Fibroblast of villous mesenchyme (primary cell): ENCODE measurements around the gene GRHL1. TPM values are rescaled to one million over a fixed set of nuclear protein-coding genes. Genes with fewer than 3 reads are reported as not detected.

Source experiments
- DNase-seq: peaks from one replicate; pipeline ENCODE4 v3.0.0-alpha.2; 2010; ENCODE audit warnings: low read depth
- H3K4me3 ChIP-seq: 2 replicates; pipeline ENCODE4 v1.5.1; 2011; ENCODE audit warnings: low read depth, mild to moderate bottlenecking, low read length
- total RNA-seq: library from RNA; depleted of rRNA; stranded (reverse); fragments of >200 nt; gene quantifications from 2 replicates; pipeline ENCODE4 v1.2.3, GENCODE V29; 2012
- TF ChIP-seq, protein P1 (sequence below): IDR thresholded peaks from 2 replicates; pipeline ENCODE4 v1.5.1; 2012; ENCODE audit warnings: low read depth, mild to moderate bottlenecking, low read length; ENCODE audit not compliant: insufficient read depth

The GRHL1 gene
- total RNA-seq, 1 donor = 1.7 TPM

DNA sequence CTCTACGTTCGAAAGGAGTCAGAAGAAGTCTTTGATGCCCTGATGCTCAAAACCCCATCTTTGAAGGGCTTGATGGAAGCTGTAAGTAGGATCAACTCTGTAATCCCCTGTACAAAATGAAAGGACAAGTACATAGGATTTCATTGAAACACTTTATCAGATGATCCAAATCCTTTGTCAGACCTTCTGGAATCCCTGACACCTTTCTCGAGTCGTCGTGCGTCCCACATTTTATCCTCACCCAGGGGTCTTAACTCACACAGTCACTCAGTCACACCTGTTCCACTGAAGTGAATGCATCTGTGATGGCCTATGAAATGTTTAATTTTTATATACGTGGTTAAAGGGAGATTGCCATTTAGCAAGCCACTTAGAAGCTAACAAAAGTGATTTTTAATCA lies 44.8 kb downstream of the GRHL1 start:
- TF ChIP-seq, protein P1, sequence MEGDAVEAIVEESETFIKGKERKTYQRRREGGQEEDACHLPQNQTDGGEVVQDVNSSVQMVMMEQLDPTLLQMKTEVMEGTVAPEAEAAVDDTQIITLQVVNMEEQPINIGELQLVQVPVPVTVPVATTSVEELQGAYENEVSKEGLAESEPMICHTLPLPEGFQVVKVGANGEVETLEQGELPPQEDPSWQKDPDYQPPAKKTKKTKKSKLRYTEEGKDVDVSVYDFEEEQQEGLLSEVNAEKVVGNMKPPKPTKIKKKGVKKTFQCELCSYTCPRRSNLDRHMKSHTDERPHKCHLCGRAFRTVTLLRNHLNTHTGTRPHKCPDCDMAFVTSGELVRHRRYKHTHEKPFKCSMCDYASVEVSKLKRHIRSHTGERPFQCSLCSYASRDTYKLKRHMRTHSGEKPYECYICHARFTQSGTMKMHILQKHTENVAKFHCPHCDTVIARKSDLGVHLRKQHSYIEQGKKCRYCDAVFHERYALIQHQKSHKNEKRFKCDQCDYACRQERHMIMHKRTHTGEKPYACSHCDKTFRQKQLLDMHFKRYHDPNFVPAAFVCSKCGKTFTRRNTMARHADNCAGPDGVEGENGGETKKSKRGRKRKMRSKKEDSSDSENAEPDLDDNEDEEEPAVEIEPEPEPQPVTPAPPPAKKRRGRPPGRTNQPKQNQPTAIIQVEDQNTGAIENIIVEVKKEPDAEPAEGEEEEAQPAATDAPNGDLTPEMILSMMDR = no peak
- DNase-seq = no peak
- H3K4me3 ChIP-seq = no peak overlapping the region

DNA sequence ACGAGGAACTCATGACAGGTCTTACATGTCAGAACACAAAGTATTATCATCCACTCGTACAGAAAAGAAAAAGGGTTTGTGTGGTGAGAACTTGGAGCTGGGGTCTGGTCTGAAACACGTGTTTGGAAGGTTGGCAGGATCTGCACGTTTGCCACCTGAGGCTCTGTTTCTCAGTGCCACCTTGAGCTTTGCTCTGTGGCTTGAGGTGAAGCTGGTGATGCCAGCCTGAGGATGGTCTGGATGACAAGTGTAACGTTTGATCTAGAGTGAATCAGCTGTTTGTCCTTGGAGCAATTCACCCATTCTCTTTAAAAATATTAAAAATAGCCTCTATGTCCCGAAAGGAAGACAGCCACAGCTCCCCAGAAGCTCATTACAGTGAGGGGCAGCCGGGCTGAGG lies 46.4 kb downstream of the GRHL1 start:
- TF ChIP-seq, protein P1 = no peak
- H3K4me3 ChIP-seq = no peak overlapping the region
- DNase-seq = no peak

DNA sequence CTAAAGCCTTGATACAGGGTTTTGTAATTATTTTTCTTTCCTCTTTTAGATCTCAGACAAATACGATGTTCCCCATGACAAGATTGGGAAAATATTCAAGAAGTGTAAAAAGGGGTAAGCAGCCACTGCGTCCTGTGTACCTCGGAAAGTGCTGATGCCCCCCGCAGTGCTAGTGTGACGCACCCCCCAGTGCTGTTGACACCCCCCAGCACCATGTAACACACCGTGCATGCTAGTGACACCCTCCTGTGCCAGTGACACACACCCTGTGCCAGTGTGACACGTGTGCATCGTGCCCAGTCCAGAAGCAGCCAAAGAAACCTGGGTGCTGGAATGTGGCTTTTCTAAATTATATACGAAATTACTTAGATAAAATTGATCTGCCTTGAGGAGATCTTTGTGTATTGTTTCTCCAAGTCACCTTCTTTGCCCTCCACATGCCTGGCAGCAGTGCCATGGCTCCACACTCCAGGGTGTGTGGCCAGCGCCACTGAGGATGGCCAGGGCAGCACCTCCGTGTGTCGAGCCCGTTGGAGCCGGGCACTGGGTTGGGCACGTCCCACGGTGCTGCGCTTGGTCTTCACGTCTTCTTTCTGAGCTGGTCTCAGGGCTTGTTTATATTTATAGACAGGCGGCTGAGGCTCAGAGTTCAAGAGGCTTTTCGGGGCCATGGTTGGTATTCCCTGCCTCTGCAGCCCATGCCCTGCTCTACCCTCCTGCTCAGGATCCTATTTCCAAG lies 47.6 kb downstream of the GRHL1 start:
- no peak for DNase-seq
- TF ChIP-seq, protein P1 = no peak
- H3K4me3 ChIP-seq = no peak overlapping the region

DNA sequence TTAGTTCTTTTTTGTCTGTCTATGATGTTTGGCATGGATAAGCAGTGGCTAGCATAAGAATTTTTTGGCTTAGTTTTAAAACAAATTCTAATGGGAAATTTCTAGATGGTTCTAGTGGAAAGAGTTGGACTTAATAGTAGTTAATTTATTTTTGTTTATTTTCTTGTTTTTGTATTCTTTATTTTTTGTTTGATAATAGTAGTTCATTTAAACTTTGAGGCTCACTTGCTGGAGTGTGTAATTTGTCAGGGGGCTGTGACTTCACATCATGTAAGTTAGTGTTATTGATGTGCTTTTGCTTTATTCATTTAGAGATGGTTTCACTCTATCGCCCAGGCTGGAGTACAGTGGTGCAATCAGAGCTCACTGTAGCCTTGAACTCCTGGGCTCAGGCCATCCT lies 48.2 kb downstream of the GRHL1 start:
- TF ChIP-seq, protein P1 = no peak
- no peak for DNase-seq

DNA sequence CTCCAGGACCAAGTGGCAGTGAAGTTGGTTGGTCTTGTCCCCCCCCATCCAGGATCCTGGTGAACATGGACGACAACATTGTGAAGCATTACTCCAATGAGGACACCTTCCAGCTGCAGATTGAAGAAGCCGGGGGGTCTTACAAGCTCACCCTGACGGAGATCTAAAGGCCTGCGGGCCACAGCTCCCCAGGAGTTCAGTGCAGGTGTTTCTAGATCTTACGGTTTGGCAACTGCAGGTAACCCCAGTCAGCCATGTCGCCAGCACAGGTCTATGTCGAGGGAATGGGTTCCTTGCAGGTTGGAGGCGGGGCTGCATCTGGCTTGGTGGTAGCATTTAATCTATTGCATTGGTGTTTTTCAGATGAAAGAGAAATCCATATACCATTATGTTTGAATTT lies 49.0 kb downstream of the GRHL1 start:
- H3K4me3 ChIP-seq = no peak overlapping the region
- TF ChIP-seq, protein P1 = no peak
- DNase-seq = no peak

More for the DNA sequence above, 48.2 kb downstream of the GRHL1 start:
- no peak overlapping the region for H3K4me3 ChIP-seq

DNA sequence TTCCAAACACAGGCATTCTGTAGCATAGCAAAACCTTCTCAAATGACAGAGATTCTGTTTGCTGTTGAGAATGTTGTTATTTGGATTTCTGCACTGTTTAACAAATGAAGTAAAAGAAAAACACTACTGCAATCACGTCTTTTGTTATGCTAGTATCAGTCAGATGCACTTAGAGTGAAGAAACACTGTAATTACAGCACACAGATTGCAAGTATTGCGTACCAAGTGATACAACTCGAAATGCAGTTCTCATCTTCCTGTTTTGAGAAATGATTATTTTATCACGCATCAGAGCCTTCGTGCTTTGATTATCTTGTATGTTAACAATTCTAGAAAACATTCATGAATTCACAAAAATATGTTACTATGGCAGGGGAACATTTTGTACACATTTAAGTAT lies 50.1 kb downstream of the GRHL1 start:
- H3K4me3 ChIP-seq = no peak overlapping the region
- peak; percentile 66 for DNase-seq
- TF ChIP-seq, protein P1 = no peak

DNA sequence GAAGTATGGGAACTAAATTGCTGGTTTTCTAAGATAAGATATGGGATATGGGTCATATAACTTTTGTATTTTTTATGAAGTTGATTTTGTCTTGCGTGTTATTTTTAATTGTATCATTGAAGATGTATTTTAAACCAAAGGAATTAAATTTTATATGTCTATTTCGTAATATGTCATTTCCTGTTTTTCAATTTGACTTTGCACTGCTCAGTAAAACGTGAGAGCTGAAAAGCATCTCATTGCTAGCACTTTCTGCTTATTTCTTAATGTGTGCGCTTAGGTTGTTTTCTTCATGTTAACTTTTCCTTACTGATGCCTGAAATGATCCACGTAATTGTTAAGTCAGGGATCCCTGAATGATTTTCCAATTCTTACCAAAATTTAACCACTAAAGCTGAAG lies 50.6 kb downstream of the GRHL1 start:
- no peak for DNase-seq
- no peak overlapping the region for H3K4me3 ChIP-seq

More for the DNA sequence above, 50.6 kb downstream of the GRHL1 start:
- TF ChIP-seq, protein P1 = no peak
